ENCODE data around the gene PACRG. TPM values are rescaled to one million over a fixed set of nuclear protein-coding genes. Genes with fewer than 3 reads are reported as not detected.

The PACRG gene
- total RNA-seq, 1 donor from 2014 or later = not detected

GRCh38 chr6:162862462-162862861, 134.7 kb downstream of the PACRG start:
- Mint-ChIP-seq H3K27me3 (ENCODE audit: low read depth) (no peaks in the 10 kb centered on the region), H3K36me3 (ENCODE audit: low read depth) (no peaks in the 10 kb centered on the region), H3K4me1 (ENCODE audit: low read depth) (no peaks in the 10 kb centered on the region), H3K27ac (no peak overlapping the region), H3K4me3 (ENCODE audit: low read depth) (no peak overlapping the region), H3K9me3 (no peaks in the 10 kb centered on the region)
- DNase-seq (ENCODE audit: low spot score) = no peak
- intact Hi-C loops (cut with micrococcal nuclease) = no loop called here

GRCh38 chr6:162862941-162863340, 135.2 kb downstream of the PACRG start:
- Mint-ChIP-seq H3K9me3 (no peaks in the 10 kb centered on the region), H3K4me1 (ENCODE audit: low read depth) (no peaks in the 10 kb centered on the region), H3K4me3 (ENCODE audit: low read depth) (no peak overlapping the region), H3K27ac (no peak overlapping the region), H3K27me3 (ENCODE audit: low read depth) (no peaks in the 10 kb centered on the region), H3K36me3 (ENCODE audit: low read depth) (no peaks in the 10 kb centered on the region)
- intact Hi-C loops (cut with micrococcal nuclease) = no loop called here
- DNase-seq (ENCODE audit: low spot score) = no peak

- Mint-ChIP-seq H3K27me3 (ENCODE audit: low read depth) (no peaks in the 10 kb centered on the region), H3K36me3 (ENCODE audit: low read depth) (no peaks in the 10 kb centered on the region), H3K9me3 (no peaks in the 10 kb centered on the region), H3K4me3 (ENCODE audit: low read depth) (no peak overlapping the region), H3K27ac (no peak overlapping the region), H3K4me1 (ENCODE audit: low read depth) (no peaks in the 10 kb centered on the region)
- intact Hi-C loops (cut with micrococcal nuclease) = no loop called here
- DNase-seq (ENCODE audit: low spot score) = no peak
Measured at GRCh38 chr6:162863821-162864220, 136.0 kb downstream of the PACRG start.

GRCh38 chr6:162864911-162865310, 137.1 kb downstream of the PACRG start:
- no peak for DNase-seq (ENCODE audit: low spot score)
- intact Hi-C loops (cut with micrococcal nuclease) = no loop called here
- H3K27ac Mint-ChIP-seq = no peak overlapping the region
- H3K4me1 Mint-ChIP-seq (ENCODE audit: low read depth) = no peaks in the 10 kb centered on the region
- no peaks in the 10 kb centered on the region for H3K9me3 Mint-ChIP-seq
- no peak overlapping the region for H3K4me3 Mint-ChIP-seq (ENCODE audit: low read depth)
- H3K36me3 Mint-ChIP-seq (ENCODE audit: low read depth) = no peaks in the 10 kb centered on the region
- H3K27me3 Mint-ChIP-seq (ENCODE audit: low read depth) = no peaks in the 10 kb centered on the region

- no peak overlapping the region for H3K4me3 Mint-ChIP-seq (ENCODE audit: low read depth)
- no peaks in the 10 kb centered on the region for H3K9me3 Mint-ChIP-seq
- no peaks in the 10 kb centered on the region for H3K36me3 Mint-ChIP-seq (ENCODE audit: low read depth)
- no peak for DNase-seq (ENCODE audit: low spot score)
- no peaks in the 10 kb centered on the region for H3K27me3 Mint-ChIP-seq (ENCODE audit: low read depth)
- no peak overlapping the region for H3K27ac Mint-ChIP-seq
- H3K4me1 Mint-ChIP-seq (ENCODE audit: low read depth) = no peaks in the 10 kb centered on the region
- intact Hi-C loops (cut with micrococcal nuclease) = no loop called here
Measured at GRCh38 chr6:162866656-162867055, 138.9 kb downstream of the PACRG start.

GRCh38 chr6:162868397-162868796, 140.6 kb downstream of the PACRG start:
- no peaks in the 10 kb centered on the region for H3K27me3 Mint-ChIP-seq (ENCODE audit: low read depth)
- intact Hi-C loops (cut with micrococcal nuclease) = no loop called here
- no peaks in the 10 kb centered on the region for H3K9me3 Mint-ChIP-seq
- H3K36me3 Mint-ChIP-seq (ENCODE audit: low read depth) = no peaks in the 10 kb centered on the region
- no peak overlapping the region for H3K4me3 Mint-ChIP-seq (ENCODE audit: low read depth)
- DNase-seq (ENCODE audit: low spot score) = no peak
- no peaks in the 10 kb centered on the region for H3K4me1 Mint-ChIP-seq (ENCODE audit: low read depth)
- H3K27ac Mint-ChIP-seq = no peak overlapping the region

GRCh38 chr6:162871966-162872365, 144.2 kb downstream of the PACRG start:
- Mint-ChIP-seq H3K4me1 (ENCODE audit: low read depth) (no peaks in the 10 kb centered on the region), H3K27ac (no peak overlapping the region), H3K36me3 (ENCODE audit: low read depth) (no peaks in the 10 kb centered on the region), H3K27me3 (ENCODE audit: low read depth) (no peaks in the 10 kb centered on the region), H3K9me3 (no peaks in the 10 kb centered on the region), H3K4me3 (ENCODE audit: low read depth) (no peak overlapping the region)
- intact Hi-C loops (cut with micrococcal nuclease) = no loop called here
- no peak for DNase-seq (ENCODE audit: low spot score)

- intact Hi-C loops (cut with micrococcal nuclease) = no loop called here
- Mint-ChIP-seq H3K27ac (no peak overlapping the region), H3K4me1 (ENCODE audit: low read depth) (no peaks in the 10 kb centered on the region), H3K27me3 (ENCODE audit: low read depth) (no peaks in the 10 kb centered on the region), H3K36me3 (ENCODE audit: low read depth) (no peaks in the 10 kb centered on the region), H3K4me3 (ENCODE audit: low read depth) (no peak overlapping the region), H3K9me3 (no peaks in the 10 kb centered on the region)
- DNase-seq (ENCODE audit: low spot score) = no peak
Measured at GRCh38 chr6:162873537-162873936, 145.8 kb downstream of the PACRG start.

GRCh38 chr6:162875070-162875469, 147.3 kb downstream of the PACRG start:
- Mint-ChIP-seq H3K36me3 (ENCODE audit: low read depth) (no peaks in the 10 kb centered on the region), H3K27me3 (ENCODE audit: low read depth) (no peaks in the 10 kb centered on the region), H3K27ac (no peak overlapping the region), H3K4me1 (ENCODE audit: low read depth) (no peaks in the 10 kb centered on the region), H3K9me3 (no peaks in the 10 kb centered on the region), H3K4me3 (ENCODE audit: low read depth) (no peak overlapping the region)
- no peak for DNase-seq (ENCODE audit: low spot score)
- intact Hi-C loops (cut with micrococcal nuclease) = no loop called here

GRCh38 chr6:162882801-162883481, 155.2 kb downstream of the PACRG start:
- no peaks in the 10 kb centered on the region for H3K9me3 Mint-ChIP-seq

GRCh38 chr6:162887981-162888689, 160.4 kb downstream of the PACRG start:
- Mint-ChIP-seq H3K36me3 (ENCODE audit: low read depth) (no peaks in the 10 kb centered on the region), H3K4me1 (ENCODE audit: low read depth) (no peaks in the 10 kb centered on the region), H3K27ac (no peak overlapping the region), H3K27me3 (ENCODE audit: low read depth) (no peaks in the 10 kb centered on the region), H3K9me3 (no peaks in the 10 kb centered on the region), H3K4me3 (ENCODE audit: low read depth) (no peak overlapping the region)
- intact Hi-C loops (cut with micrococcal nuclease) = no loop called here
- no peak for DNase-seq (ENCODE audit: low spot score)

More at GRCh38 chr6:162882801-162883481, 155.2 kb downstream of the PACRG start:
- no peaks in the 10 kb centered on the region for H3K4me1 Mint-ChIP-seq (ENCODE audit: low read depth)
- intact Hi-C loops (cut with micrococcal nuclease) = no loop called here
- H3K36me3 Mint-ChIP-seq (ENCODE audit: low read depth) = no peaks in the 10 kb centered on the region
- H3K4me3 Mint-ChIP-seq (ENCODE audit: low read depth) = no peak overlapping the region
- H3K27ac Mint-ChIP-seq = no peak overlapping the region
- H3K27me3 Mint-ChIP-seq (ENCODE audit: low read depth) = no peaks in the 10 kb centered on the region
- DNase-seq (ENCODE audit: low spot score) = no peak

- Mint-ChIP-seq H3K9me3 (no peaks in the 10 kb centered on the region), H3K4me1 (ENCODE audit: low read depth) (no peaks in the 10 kb centered on the region), H3K27me3 (ENCODE audit: low read depth) (no peaks in the 10 kb centered on the region), H3K27ac (no peak overlapping the region), H3K36me3 (ENCODE audit: low read depth) (no peaks in the 10 kb centered on the region), H3K4me3 (ENCODE audit: low read depth) (no peak overlapping the region)
- intact Hi-C loops (cut with micrococcal nuclease) = no loop called here
- DNase-seq (ENCODE audit: low spot score) = no peak
Measured at GRCh38 chr6:162889303-162889702, 161.5 kb downstream of the PACRG start.

GRCh38 chr6:162898011-162898410, 170.2 kb downstream of the PACRG start:
- H3K36me3 Mint-ChIP-seq (ENCODE audit: low read depth) = no peaks in the 10 kb centered on the region
- H3K27me3 Mint-ChIP-seq (ENCODE audit: low read depth) = no peaks in the 10 kb centered on the region
- no peak for DNase-seq (ENCODE audit: low spot score)
- intact Hi-C loops (cut with micrococcal nuclease) = no loop called here
- no peak overlapping the region for H3K4me3 Mint-ChIP-seq (ENCODE audit: low read depth)
- H3K27ac Mint-ChIP-seq = no peak overlapping the region
- H3K4me1 Mint-ChIP-seq (ENCODE audit: low read depth) = no peaks in the 10 kb centered on the region
- peaks cover 5% of the 10 kb centered on the region for H3K9me3 Mint-ChIP-seq

All from activated T-helper 2 cell treated with anti-CD3 and anti-CD28 coated beads, Interferon-gamma antibody, Interleukin-2, Interleukin-4, amounts not matched to agents 10 μg/mL and 5 μg/mL and 100 μg/mL, durations not matched to agents 14 hours and 24 hours and 36 hours (primary cell).